ENCODE results near the gene FBXL7.

Gene FBXL7

DNA sequence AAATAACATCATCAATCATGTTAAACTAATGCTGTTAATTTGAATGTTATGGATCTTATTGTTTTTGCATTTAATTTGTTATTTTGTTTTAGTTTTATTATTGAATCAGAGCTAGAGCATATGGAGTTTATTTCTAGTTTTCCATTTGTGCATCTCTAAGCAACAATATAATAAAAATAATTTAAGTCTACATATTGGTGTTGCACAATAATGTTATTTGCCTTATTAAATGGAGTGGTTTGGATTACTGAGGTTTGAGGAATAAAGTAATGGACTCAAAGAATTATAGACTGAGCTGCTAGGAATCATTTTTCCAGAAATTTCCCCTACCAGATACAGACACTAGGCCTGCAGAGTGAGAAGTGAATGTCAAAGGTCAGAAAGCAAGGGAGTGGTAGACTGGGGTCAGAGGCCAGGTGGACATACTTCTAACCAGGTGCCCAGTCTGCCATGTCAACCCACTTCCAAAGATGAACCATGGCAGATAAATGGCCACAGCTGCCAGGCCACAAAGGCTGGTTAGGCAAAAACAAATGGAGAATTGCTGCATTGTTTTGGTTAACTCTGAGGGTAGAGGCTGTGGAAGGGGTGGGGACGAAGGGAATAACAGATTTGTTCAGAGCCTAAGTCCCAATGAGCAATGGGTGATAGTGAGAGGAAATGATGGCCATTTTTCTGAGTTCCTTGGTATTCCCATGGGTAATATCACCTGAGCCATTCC lies 113.1 kb downstream of the FBXL7 start:
- FAIRE-seq (no peak), DNase-seq (ENCODE audit: insufficient read length, low spot score) (no peak)
- TF ChIP-seq, protein P1, sequence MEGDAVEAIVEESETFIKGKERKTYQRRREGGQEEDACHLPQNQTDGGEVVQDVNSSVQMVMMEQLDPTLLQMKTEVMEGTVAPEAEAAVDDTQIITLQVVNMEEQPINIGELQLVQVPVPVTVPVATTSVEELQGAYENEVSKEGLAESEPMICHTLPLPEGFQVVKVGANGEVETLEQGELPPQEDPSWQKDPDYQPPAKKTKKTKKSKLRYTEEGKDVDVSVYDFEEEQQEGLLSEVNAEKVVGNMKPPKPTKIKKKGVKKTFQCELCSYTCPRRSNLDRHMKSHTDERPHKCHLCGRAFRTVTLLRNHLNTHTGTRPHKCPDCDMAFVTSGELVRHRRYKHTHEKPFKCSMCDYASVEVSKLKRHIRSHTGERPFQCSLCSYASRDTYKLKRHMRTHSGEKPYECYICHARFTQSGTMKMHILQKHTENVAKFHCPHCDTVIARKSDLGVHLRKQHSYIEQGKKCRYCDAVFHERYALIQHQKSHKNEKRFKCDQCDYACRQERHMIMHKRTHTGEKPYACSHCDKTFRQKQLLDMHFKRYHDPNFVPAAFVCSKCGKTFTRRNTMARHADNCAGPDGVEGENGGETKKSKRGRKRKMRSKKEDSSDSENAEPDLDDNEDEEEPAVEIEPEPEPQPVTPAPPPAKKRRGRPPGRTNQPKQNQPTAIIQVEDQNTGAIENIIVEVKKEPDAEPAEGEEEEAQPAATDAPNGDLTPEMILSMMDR (IDR thresholded peaks at IDR 0.05; ENCODE audit: insufficient read depth, missing control alignments) = no peak

DNA sequence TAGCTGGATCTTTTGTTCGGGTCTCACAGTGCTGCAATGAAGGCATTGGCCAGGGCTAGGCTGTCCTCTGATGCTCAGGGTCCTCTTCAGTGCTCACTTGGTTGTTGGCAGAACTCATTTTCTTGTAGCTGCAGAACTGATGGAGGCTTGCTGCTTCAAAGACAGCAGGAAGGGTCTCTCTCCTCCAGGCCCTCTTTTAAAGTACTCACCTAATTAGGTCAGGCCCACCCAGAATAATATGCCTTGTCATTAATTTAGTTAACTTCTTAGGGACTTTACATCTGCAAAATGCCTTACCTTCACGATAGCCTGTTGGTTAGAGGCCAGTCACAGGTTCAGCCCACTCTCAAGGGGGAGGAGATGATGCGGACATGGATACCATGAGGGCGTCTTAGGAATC lies 114.7 kb downstream of the FBXL7 start:
- TF ChIP-seq, protein P1 (IDR thresholded peaks at IDR 0.05; ENCODE audit: insufficient read depth, missing control alignments) = no peak
- FAIRE-seq (no peak), DNase-seq (ENCODE audit: insufficient read length, low spot score) (no peak)

DNA sequence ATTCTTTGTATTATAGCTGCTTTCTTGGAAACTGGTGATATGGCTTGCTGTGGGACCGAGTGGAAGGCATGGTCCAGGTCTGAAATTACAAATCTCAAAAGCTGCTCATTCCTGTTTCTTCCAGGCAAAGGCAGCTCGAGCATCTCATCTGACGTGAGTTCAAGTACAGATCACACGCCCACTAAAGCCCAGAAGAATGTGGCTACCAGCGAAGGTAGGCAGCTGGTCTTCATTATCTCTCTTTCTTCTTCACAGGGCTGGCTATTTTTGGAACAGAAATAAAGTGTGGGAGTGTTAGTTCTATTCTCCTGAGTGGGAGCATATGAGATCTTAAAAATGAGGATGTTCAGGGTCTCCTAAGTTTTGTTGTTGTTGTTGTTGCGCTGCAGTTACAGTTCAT lies 115.9 kb downstream of the FBXL7 start:
- no peak for FAIRE-seq
- TF ChIP-seq, protein P1 (IDR thresholded peaks at IDR 0.05; ENCODE audit: insufficient read depth, missing control alignments) = no peak
- DNase-seq (ENCODE audit: insufficient read length, low spot score) = no peak

DNA sequence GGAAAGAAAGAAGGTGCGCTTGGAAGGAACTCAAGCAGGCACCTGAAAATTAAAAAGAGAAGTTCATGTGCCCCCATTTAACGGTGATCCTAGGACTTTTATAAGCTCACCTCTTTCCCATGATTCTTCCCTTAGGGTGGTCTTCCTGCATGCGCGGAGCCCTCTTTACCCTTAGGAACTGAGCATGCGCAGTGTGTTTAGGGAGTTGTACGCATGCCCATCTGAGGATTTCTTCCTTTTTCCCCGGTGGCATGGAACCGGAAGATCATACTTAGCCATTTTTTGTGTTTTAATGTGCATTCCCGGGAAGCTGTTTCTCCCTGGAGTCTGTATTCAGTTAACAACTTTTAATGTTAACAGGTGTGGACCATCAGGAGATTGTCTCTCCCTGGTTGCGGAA lies 119.0 kb downstream of the FBXL7 start:
- TF ChIP-seq, protein P1 (IDR thresholded peaks at IDR 0.05; ENCODE audit: insufficient read depth, missing control alignments) = no peak
- FAIRE-seq (no peak), DNase-seq (ENCODE audit: insufficient read length, low spot score) (no peak)

DNA sequence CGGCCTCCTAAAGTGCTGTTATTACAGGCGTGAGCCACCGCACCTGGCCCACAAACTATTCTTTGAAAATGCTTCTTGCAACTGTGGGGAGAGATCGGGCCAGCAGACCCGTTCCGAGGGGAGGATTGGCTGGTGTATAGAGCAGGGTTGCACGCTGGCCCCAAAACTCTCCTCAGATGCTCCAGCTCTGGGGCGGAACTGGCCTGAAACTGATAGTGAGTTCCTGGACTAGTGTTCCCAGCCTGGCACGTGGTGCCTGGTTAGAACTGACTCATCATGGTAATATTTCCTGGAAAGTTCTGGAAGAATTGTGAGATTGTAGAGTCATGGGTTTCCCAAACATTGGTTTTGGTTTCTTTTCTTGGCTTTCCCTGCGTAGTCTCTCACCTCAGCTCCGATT lies 120.5 kb downstream of the FBXL7 start:
- FAIRE-seq (no peak), DNase-seq (ENCODE audit: insufficient read length, low spot score) (no peak)
- TF ChIP-seq, protein P1 (IDR thresholded peaks at IDR 0.05; ENCODE audit: insufficient read depth, missing control alignments) = no peak

DNA sequence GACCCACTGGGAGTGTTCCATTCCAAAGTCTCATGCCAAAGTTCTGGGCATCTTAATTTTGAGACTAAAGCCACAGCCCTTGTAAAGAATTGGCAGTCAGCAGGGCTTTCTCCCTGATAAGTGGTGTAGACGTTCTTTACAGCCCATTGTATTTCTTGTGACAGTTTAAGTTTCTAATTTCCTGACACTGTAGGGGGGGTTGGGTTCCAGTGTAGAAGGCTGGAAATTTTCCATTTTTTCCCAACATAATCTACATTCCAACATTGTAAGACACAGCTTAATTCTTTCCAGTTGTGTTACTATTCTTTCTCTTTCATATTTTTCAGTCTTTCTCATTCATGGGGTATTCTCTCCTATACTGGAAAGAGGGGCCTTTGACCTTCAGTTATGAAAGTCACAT lies 121.1 kb downstream of the FBXL7 start:
- no peak for FAIRE-seq
- no peak for DNase-seq (ENCODE audit: insufficient read length, low spot score)
- TF ChIP-seq, protein P1 (IDR thresholded peaks at IDR 0.05; ENCODE audit: insufficient read depth, missing control alignments) = no peak

DNA sequence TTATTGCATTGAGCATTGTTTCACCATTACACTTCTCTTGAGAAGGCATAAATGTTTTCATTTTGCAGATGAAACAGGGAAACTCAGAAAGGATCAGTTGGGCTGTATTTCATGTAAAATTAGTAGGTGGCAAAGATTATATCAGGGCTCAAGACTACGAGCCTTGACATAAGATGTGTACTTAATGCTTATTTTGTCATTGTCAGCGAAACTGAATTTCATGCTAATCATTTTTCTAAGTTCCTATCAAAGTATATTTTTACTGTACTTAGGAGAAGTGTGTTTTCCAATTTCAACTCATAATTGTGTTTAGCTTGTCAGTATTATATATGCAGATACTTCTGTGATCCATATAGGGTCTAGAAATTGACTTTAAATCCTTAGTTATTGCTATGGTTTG lies 123.8 kb downstream of the FBXL7 start:
- TF ChIP-seq, protein P1 (IDR thresholded peaks at IDR 0.05; ENCODE audit: insufficient read depth, missing control alignments) = no peak
- no peak for DNase-seq (ENCODE audit: insufficient read length, low spot score)
- FAIRE-seq = no peak
